Dendritic cell treated with granulocyte-macrophage colony-stimulating factor and Interleukin-4, amounts not matched to agents 40 ng/mL and 50 ng/mL, for 4 days (primary cell): Measurements from ENCODE around the gene SLC49A3.
"Not testable (repeated sequence)": the region's sequence is repeated elsewhere in the genome, so short reads cannot be mapped to it uniquely, and the experiment has no call there.

Experiments
- H3K27ac Mint-ChIP-seq: one replicate; pipeline ENCODE4 v1.8.0; 2022; ENCODE audit warnings: mild to moderate bottlenecking, mixed read lengths
- H3K27me3 Mint-ChIP-seq: one replicate; pipeline ENCODE4 v1.8.0; 2022; ENCODE audit warnings: mild to moderate bottlenecking, mixed read lengths
- H3K36me3 Mint-ChIP-seq: one replicate; pipeline ENCODE4 v1.8.0; 2022; ENCODE audit warnings: low read depth, mixed read lengths
- H3K4me1 Mint-ChIP-seq: one replicate; pipeline ENCODE4 v1.8.0; 2022; ENCODE audit warnings: low read depth, mixed read lengths
- H3K4me3 Mint-ChIP-seq: one replicate; pipeline ENCODE4 v1.8.0; 2022; ENCODE audit warnings: mild to moderate bottlenecking, moderate library complexity, mixed read lengths
- H3K9me3 Mint-ChIP-seq: one replicate; pipeline ENCODE4 v1.8.0; 2022; ENCODE audit warnings: mixed read lengths
- intact Hi-C: fragments of 100-400 bp; cut with micrococcal nuclease; formaldehyde crosslinking; loops from one replicate; pipeline ENCODE4 v1.15.0; 2022

The SLC49A3 gene

GRCh38 chr4:702618-703048, 13.7 kb upstream of the SLC49A3 start:
- Mint-ChIP-seq H3K36me3 (peaks cover 5% of the 10 kb centered on the region), H3K9me3 (no peaks in the 10 kb centered on the region), H3K27ac (peak overlapping the region; percentile 7), H3K4me1 (peaks cover 55% of the 10 kb centered on the region), H3K27me3 (peaks cover 9% of the 10 kb centered on the region), H3K4me3 (no peak overlapping the region)
- intact Hi-C loops, result no loop called here

DNA sequence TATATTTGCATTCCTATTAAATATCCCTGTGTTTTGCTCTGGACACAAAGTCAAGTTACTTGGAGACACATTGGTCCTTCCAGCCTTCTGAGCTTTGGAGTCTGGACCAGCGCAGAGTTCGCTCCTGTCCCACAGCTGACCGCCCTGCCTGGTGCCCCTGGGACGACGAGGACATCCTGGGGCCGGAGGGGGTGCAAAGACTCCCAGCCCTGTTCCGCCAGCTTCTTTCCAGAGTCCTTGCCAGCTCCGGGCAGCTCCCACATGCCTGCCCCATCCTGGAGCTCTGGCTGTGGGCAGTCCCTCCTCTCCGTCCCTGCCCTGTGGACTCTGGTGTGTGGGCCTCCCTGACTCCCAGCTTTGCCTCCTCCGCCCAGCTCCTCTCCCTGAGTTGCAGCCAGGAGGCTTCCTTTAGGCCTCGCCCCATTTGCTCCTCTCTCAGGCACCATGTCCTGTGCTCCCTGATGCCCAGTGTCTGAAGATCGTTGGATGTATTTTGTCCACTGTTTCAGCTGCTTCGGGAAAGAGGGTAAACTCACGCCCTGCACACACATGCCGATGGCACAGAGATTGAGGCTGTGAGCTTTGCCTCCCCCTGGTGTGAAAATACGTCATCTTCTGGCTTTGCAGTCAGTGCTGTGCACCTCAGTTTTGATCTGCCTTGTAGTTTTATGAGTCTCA, 11.8 kb upstream of the SLC49A3 start:
- peaks cover 5% of the 10 kb centered on the region for H3K36me3 Mint-ChIP-seq
- intact Hi-C loops, result no loop called here
- no peaks in the 10 kb centered on the region for H3K9me3 Mint-ChIP-seq
- no peak overlapping the region for H3K4me3 Mint-ChIP-seq
- no peak overlapping the region for H3K27ac Mint-ChIP-seq
- H3K27me3 Mint-ChIP-seq, result peaks cover 15% of the 10 kb centered on the region
- peaks cover 46% of the 10 kb centered on the region for H3K4me1 Mint-ChIP-seq

DNA sequence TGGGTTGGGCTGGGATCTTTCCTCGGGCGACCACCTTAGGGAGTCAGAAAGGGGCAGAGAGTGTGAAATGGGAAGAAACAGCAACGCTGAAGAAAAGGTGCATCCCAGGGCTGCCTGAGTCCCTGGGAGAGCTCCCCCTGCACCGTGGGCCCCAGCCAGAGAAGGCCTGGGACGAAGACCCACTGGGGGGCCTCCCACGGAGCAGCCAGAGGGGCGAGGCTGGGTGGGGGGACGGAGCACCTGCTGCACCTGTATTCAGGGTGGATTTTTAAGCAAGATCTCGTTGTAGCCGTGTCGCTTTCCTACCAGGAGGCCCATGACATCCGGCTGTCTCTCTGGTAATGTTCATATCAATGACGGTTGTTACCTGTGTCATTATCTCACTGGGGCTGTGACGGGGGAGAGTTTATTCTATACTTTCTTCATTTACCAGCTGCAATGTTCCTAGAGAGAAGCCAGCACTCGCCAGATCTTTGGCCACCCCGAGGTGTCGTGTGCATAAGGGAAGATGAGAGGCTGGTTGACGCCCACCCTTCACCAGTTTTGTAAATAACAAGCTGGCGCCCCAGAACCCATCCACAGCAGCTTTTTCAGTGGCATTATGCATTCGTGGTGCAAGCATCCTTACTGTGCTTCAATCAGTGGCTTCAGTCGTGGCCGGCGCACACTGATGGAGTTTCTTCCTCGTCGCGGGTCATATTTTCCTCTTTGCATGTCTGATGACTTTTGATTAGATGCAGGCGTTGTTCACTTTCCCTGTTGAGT, 11.0 kb upstream of the SLC49A3 start:
- peaks cover 17% of the 10 kb centered on the region for H3K27me3 Mint-ChIP-seq
- H3K36me3 Mint-ChIP-seq, result no peaks in the 10 kb centered on the region
- peaks cover 42% of the 10 kb centered on the region for H3K4me1 Mint-ChIP-seq
- no peak overlapping the region for H3K4me3 Mint-ChIP-seq
- no peaks in the 10 kb centered on the region for H3K9me3 Mint-ChIP-seq
- intact Hi-C loops, result no loop called here
- peak overlapping the region; percentile 68 for H3K27ac Mint-ChIP-seq

GRCh38 chr4:694341-694940, 5.5 kb upstream of the SLC49A3 start:
- H3K4me3 Mint-ChIP-seq, H3K36me3 Mint-ChIP-seq, intact Hi-C loops, H3K27ac Mint-ChIP-seq, H3K9me3 Mint-ChIP-seq: not testable (repeated sequence)
- peaks cover 34% of the 10 kb centered on the region for H3K4me1 Mint-ChIP-seq
- H3K27me3 Mint-ChIP-seq, result peaks cover 28% of the 10 kb centered on the region

DNA sequence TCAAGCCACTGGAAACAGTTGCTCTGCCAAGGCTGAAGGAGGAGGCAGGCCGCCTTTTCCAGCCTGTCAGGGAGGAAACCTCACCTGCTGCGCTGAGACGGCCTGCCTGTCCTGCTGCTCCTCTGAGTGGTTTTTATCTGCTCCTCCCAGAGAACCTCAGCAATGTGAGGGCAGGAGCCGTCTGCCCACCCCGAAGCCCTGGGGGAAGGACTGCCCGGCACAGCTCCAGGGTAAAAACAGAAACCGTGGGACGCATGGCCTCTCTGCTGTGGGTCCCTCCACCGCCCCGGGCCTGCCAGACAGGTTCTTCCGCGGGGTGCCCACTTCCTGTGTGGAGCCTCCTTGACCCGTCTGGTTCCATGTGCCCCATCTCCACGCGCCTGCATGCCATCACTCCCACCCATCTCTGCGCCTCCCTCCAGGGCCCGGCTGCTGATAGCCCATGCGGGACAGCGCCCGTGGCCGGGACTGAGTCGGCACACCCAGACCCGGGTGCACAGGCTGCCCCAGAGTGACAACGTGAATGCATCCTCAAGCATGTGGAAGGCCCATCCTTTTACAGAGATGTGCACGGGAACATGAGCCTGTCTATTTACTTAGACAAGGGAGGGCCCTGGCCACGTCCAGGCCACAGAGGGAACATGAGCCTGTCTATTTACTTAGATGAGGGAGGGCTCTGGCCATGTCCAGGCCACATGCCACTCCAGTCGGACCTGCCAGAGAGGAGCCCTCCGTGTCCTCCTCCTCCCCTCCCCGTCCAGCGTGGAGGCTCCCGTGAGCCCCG, 4.0 kb upstream of the SLC49A3 start:
- intact Hi-C loops, result no loop called here
- no peaks in the 10 kb centered on the region for H3K9me3 Mint-ChIP-seq
- peaks cover 32% of the 10 kb centered on the region for H3K4me1 Mint-ChIP-seq
- no peak overlapping the region for H3K27ac Mint-ChIP-seq
- peaks cover 28% of the 10 kb centered on the region for H3K27me3 Mint-ChIP-seq
- H3K36me3 Mint-ChIP-seq, result no peaks in the 10 kb centered on the region
- no peak overlapping the region for H3K4me3 Mint-ChIP-seq

GRCh38 chr4:689723-690122, 772 bp upstream of the SLC49A3 start:
- peak overlapping the region; percentile 92 for H3K27ac Mint-ChIP-seq
- H3K27me3 Mint-ChIP-seq, result peaks cover 17% of the 10 kb centered on the region
- H3K9me3 Mint-ChIP-seq, result no peaks in the 10 kb centered on the region
- intact Hi-C loops, result loop anchor here (1.0 kb wide), 1 partner anchor 9 kb away; no protein-coding TSS in a partner anchor
- peaks cover 16% of the 10 kb centered on the region for H3K36me3 Mint-ChIP-seq
- peaks cover 60% of the 10 kb centered on the region for H3K4me1 Mint-ChIP-seq
- H3K4me3 Mint-ChIP-seq, result peak overlapping the region; percentile 77

GRCh38 chr4:687971-688853, 739 bp downstream of the SLC49A3 start:
- H3K27ac Mint-ChIP-seq, result peak overlapping the region; percentile 92
- H3K4me1 Mint-ChIP-seq, result peaks cover 66% of the 10 kb centered on the region
- peaks cover 7% of the 10 kb centered on the region for H3K27me3 Mint-ChIP-seq
- H3K9me3 Mint-ChIP-seq, result no peaks in the 10 kb centered on the region
- peaks cover 31% of the 10 kb centered on the region for H3K36me3 Mint-ChIP-seq
- intact Hi-C loops, result no loop called here
- H3K4me3 Mint-ChIP-seq, result peak overlapping the region; percentile 77

DNA sequence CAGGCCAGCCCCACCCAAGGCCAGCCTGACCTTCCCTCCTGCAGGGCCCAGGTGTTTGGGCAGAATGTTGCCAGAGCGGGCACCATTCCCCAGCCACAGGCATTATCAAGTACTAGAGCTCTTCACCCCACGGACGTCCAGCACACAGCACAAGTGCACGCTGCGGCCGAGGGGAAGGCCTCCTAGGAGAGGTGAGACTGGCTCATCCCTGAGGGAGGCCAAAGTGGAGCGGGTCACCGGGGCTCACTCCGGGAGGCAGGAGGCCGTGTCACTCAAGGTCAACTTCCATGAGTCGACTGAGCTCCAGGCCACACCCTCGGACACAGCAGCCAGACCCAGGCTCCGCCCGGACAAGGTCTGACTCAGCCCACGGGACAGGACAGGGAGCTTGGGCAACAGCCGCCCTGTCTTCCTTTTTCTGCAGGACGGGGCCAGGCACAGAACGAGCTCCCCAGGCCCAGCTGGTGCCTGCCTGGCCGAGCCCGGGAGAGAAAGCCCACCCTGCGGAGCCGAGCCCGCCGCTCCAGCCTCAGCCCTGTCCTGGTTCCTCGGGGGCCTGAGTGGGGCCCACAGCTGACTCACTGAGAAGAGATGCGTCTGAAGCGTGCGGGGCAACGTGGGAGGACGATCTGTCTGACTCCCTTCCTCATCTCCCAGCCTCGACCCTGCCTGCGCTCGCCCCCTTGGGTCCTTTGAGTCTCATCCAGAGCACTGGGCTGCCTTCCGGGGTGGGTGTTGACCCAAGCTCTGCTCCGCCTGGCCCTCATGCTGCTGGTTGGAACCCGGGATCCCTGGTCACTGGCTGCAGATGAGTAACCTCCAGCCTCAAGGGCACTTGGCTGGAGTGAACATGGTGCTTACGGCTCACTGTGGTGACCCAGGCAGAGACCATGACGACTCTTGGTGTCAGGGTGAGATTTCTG, 1.6 kb downstream of the SLC49A3 start:
- peak overlapping the region; percentile 77 for H3K4me3 Mint-ChIP-seq
- no peaks in the 10 kb centered on the region for H3K9me3 Mint-ChIP-seq
- H3K4me1 Mint-ChIP-seq, result peaks cover 75% of the 10 kb centered on the region
- H3K27me3 Mint-ChIP-seq, result peaks cover 4% of the 10 kb centered on the region
- H3K36me3 Mint-ChIP-seq, result peaks cover 40% of the 10 kb centered on the region
- H3K27ac Mint-ChIP-seq, result peak overlapping the region; percentile 92
- intact Hi-C loops, result no loop called here

DNA sequence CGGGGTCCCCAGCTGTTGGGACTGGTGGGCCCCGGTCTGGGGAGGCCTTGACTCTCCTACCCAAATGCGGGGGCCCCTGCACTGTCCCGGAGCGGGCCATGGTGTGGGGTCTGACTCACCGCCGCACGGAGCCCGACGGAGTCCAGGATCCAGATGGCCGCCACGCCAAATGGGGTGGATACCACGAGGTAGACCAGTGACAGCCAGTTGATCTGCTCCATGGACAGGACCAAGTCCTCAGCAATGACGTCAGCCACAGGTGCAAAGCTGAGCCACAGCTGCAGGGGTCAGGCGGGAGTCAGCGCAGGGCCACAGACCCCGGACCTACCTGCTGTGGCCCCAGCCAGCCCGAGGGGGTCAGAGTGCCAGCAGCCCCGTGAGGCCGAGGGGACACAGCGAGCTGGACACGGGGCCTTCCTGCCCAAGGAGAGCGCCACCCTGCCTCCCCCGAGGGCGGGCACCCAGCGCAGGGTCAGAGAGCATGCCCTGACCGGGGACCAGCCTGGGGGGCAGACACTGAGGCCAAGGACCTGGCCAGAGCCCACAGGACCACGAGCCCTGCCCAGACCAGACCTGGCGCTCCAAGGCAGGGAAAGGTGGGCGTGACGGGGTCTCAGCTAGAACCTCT, 2.4 kb downstream of the SLC49A3 start:
- Mint-ChIP-seq H3K27me3 (no peaks in the 10 kb centered on the region), H3K27ac (peak overlapping the region; percentile 92), H3K36me3 (peaks cover 47% of the 10 kb centered on the region), H3K4me1 (peaks cover 75% of the 10 kb centered on the region), H3K9me3 (no peaks in the 10 kb centered on the region), H3K4me3 (peak overlapping the region; percentile 77)
- intact Hi-C loops, result no loop called here

DNA sequence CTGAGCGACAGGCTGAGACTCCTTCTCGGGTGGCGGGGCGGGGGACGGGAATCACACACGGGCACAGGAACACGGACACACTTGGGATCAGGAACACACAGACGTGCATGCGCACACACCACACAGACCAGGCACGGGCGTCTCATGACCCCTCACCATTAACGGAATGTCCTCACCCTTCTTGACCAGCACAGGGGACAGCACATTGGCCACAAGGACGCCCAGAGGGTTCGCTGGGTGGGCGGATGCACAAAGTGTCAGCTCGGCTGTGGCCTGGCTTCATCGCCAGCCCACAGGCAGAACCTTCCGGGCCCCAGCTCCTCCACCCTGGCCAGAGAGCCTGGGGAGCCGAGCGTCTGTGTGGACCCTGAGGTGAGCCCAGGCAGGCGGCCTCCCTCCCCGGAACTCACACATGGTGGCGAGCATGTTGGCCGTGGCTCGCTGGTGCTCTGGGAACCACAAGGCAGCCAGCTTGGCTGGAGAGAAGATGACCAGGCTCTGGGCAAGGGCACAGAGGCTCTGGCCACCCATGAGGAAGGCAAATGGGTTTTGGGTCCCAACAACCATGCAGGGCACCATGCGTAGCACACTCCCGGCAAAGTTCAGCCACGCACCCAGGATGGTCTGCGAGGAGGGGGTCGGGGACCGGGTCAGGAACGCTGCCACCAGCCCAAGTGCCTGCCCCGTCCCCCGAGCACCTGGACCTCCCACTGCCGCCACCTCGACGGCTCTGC, 3.1 kb downstream of the SLC49A3 start:
- H3K9me3 Mint-ChIP-seq, result no peaks in the 10 kb centered on the region
- peaks cover under 1% of the 10 kb centered on the region for H3K27me3 Mint-ChIP-seq
- no peak overlapping the region for H3K4me3 Mint-ChIP-seq
- H3K4me1 Mint-ChIP-seq, result peaks cover 77% of the 10 kb centered on the region
- intact Hi-C loops, result no loop called here
- H3K36me3 Mint-ChIP-seq, result peaks cover 47% of the 10 kb centered on the region
- peak overlapping the region; percentile 92 for H3K27ac Mint-ChIP-seq

GRCh38 chr4:684623-685327, 4.2 kb downstream of the SLC49A3 start:
- H3K36me3 Mint-ChIP-seq, result peaks cover 53% of the 10 kb centered on the region
- H3K27ac Mint-ChIP-seq, result peak overlapping the region; percentile 57
- peaks cover 7% of the 10 kb centered on the region for H3K27me3 Mint-ChIP-seq
- H3K4me1 Mint-ChIP-seq, result peaks cover 78% of the 10 kb centered on the region
- intact Hi-C loops, result no loop called here
- H3K4me3 Mint-ChIP-seq, result no peak overlapping the region
- H3K9me3 Mint-ChIP-seq, result no peaks in the 10 kb centered on the region
